Parathyroid adenoma (tissue), 2 donors: Measurements from ENCODE around the gene CNN3.

Source experiments
- H2AFZ ChIP-seq: fragments of 300-600 bp; sonication (generic); one replicate; pipeline ENCODE4 v1.7.0; 2017; ENCODE audit warnings: antibody characterized with exemption, mild to moderate bottlenecking
- H3K27ac ChIP-seq: fragments of 300-600 bp; sonication (generic); one replicate; pipeline ENCODE4 v1.7.0; 2017
- H3K27me3 ChIP-seq: fragments of 300-600 bp; sonication (generic); one replicate; pipeline ENCODE4 v1.7.0; 2017; ENCODE audit warnings: low read length; ENCODE audit not compliant: control insufficient read depth, insufficient read depth
- H3K36me3 ChIP-seq: fragments of 300-600 bp; sonication (generic); one replicate; pipeline ENCODE4 v1.7.0; 2017; ENCODE audit warnings: low read length; ENCODE audit not compliant: control insufficient read depth, insufficient read depth
- H3K4me1 ChIP-seq: fragments of 300-600 bp; sonication (generic); one replicate; pipeline ENCODE4 v1.7.0; 2017; ENCODE audit warnings: control low read depth
- H3K4me2 ChIP-seq: fragments of 300-600 bp; sonication (generic); one replicate; pipeline ENCODE4 v1.7.0; 2017; ENCODE audit warnings: low read length
- H3K4me3 ChIP-seq: fragments of 300-600 bp; sonication (generic); one replicate; pipeline ENCODE4 v1.7.0; 2017; ENCODE audit warnings: low read depth, low read length
- H3K79me2 ChIP-seq: fragments of 300-600 bp; sonication (generic); one replicate; pipeline ENCODE4 v1.7.0; 2017; ENCODE audit warnings: control low read depth
- H3K9ac ChIP-seq: fragments of 300-600 bp; sonication (generic); one replicate; pipeline ENCODE4 v1.7.0; 2017; ENCODE audit warnings: mild to moderate bottlenecking
- H3K9me3 ChIP-seq: fragments of 300-600 bp; sonication (generic); one replicate; pipeline ENCODE4 v1.7.0; 2017; ENCODE audit warnings: low read length; ENCODE audit not compliant: control insufficient read depth
- TF ChIP-seq, protein P1 (sequence below): fragments of 300-600 bp; sonication (generic); IDR thresholded peaks from one replicate; pipeline ENCODE4 v1.7.0; 2017; ENCODE audit warnings: antibody characterized with exemption, mild to moderate bottlenecking
- donor health status: primary hyperparathyroidism.

The CNN3 gene

GRCh38 chr1:94920061-94920460, 6.8 kb downstream of the CNN3 start:
- no peaks in the 10 kb centered on the region for H3K9me3 ChIP-seq
- H2AFZ ChIP-seq, result no peak overlapping the region
- H3K27ac ChIP-seq, result no peak overlapping the region
- no peaks in the 10 kb centered on the region for H3K36me3 ChIP-seq
- peaks cover 23% of the 10 kb centered on the region for H3K79me2 ChIP-seq
- TF ChIP-seq, protein P1, sequence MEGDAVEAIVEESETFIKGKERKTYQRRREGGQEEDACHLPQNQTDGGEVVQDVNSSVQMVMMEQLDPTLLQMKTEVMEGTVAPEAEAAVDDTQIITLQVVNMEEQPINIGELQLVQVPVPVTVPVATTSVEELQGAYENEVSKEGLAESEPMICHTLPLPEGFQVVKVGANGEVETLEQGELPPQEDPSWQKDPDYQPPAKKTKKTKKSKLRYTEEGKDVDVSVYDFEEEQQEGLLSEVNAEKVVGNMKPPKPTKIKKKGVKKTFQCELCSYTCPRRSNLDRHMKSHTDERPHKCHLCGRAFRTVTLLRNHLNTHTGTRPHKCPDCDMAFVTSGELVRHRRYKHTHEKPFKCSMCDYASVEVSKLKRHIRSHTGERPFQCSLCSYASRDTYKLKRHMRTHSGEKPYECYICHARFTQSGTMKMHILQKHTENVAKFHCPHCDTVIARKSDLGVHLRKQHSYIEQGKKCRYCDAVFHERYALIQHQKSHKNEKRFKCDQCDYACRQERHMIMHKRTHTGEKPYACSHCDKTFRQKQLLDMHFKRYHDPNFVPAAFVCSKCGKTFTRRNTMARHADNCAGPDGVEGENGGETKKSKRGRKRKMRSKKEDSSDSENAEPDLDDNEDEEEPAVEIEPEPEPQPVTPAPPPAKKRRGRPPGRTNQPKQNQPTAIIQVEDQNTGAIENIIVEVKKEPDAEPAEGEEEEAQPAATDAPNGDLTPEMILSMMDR, result no peak
- no peak overlapping the region for H3K4me3 ChIP-seq
- H3K9ac ChIP-seq, result no peak overlapping the region
- H3K27me3 ChIP-seq, result no peaks in the 10 kb centered on the region
- H3K4me1 ChIP-seq, result peaks cover 2% of the 10 kb centered on the region
- peak overlapping the region; percentile 17 for H3K4me2 ChIP-seq

GRCh38 chr1:94919241-94920030, 7.5 kb downstream of the CNN3 start:
- Histone ChIP-seq H3K79me2 (peaks cover 25% of the 10 kb centered on the region), H3K9ac (no peak overlapping the region), H2AFZ (no peak overlapping the region), H3K27me3 (no peaks in the 10 kb centered on the region), H3K4me2 (no peak overlapping the region), H3K27ac (no peak overlapping the region), H3K4me3 (no peak overlapping the region), H3K4me1 (peaks cover 2% of the 10 kb centered on the region), H3K9me3 (no peaks in the 10 kb centered on the region), H3K36me3 (no peaks in the 10 kb centered on the region)
- TF ChIP-seq, protein P1, result no peak

GRCh38 chr1:94917251-94917650, 9.7 kb downstream of the CNN3 start:
- H3K36me3 ChIP-seq, result no peaks in the 10 kb centered on the region
- H3K4me1 ChIP-seq, result peaks cover 2% of the 10 kb centered on the region
- no peak overlapping the region for H3K4me2 ChIP-seq
- TF ChIP-seq, protein P1, result no peak
- no peak overlapping the region for H3K9ac ChIP-seq
- peaks cover 14% of the 10 kb centered on the region for H3K79me2 ChIP-seq
- H3K4me3 ChIP-seq, result no peak overlapping the region
- H2AFZ ChIP-seq, result no peak overlapping the region
- H3K27me3 ChIP-seq, result no peaks in the 10 kb centered on the region
- no peak overlapping the region for H3K27ac ChIP-seq
- H3K9me3 ChIP-seq, result no peaks in the 10 kb centered on the region

DNA sequence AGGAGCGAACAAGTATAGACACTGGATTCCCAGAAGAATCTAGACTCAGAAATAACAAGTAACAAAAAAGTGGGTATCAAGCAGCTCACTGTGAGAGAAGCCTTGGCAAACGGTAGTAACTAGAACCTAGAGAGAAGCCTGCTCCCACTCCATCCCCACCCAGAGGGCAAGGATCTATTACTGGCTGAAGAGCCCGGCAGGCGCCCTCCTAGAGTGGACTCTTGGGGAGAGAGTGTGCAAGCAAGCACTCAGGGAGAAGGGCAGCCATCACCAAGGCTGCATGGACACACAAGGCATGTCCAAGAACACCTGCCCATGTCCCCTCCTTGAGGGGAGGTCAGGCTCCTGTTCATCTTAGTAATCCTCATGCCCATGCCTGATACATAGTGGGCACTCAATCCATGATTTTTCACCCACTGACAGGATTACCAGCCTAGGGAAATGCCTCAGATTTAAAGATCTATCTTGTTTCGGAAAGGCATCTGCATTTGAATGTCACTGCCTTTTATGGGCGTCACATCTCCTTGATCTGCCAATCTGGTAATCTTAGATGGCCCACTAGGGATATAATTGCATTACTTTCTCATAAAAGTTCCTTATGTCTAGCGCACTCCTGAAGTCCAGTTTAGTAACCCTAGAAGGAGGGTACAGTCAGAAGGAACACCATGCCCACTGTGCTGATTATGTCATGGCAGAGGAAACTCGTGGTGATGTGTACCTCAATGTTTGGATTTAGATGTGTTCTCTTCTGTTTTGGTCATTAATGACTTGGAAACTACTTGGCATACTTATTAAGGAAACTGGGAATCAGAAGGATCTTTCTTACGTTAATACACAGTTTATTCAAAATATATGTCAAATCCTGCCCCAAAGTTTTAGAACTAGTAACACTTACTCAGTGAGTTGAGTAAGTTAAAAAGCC, 14.4 kb downstream of the CNN3 start:
- Histone ChIP-seq H3K27me3 (no peaks in the 10 kb centered on the region), H3K9ac (no peak overlapping the region), H3K27ac (no peak overlapping the region), H3K4me3 (no peak overlapping the region), H3K4me1 (no peaks in the 10 kb centered on the region), H3K36me3 (no peaks in the 10 kb centered on the region), H3K9me3 (no peaks in the 10 kb centered on the region), H2AFZ (no peak overlapping the region), H3K79me2 (peaks cover 8% of the 10 kb centered on the region), H3K4me2 (no peak overlapping the region)
- TF ChIP-seq, protein P1, result no peak
